Inferior parietal cortex (tissue), 1 donor: Measurements from ENCODE around the gene RCCD1.

Experiments
- DNase-seq: peaks from one replicate; pipeline ENCODE4 v3.0.0-alpha.2; 2016; ENCODE audit errors: extremely low spot score

The RCCD1 gene

GRCh38 chr15:90942354-90943120 is 12.1 kb upstream of the RCCD1 start:
- DNase-seq: no peak

GRCh38 chr15:90945091-90945490 is 9.6 kb upstream of the RCCD1 start:
- DNase-seq: no peak

GRCh38 chr15:90946538-90946937 is 8.1 kb upstream of the RCCD1 start:
- DNase-seq: no peak

- no peak for DNase-seq
These were observed 7.6 kb upstream of the RCCD1 start for GRCh38 chr15:90946941-90947576.

- DNase-seq: no peak
These were observed 6.9 kb upstream of the RCCD1 start for GRCh38 chr15:90947577-90948357.

GRCh38 chr15:90948506-90948905 is 6.2 kb upstream of the RCCD1 start:
- no peak for DNase-seq

GRCh38 chr15:90949979-90950675 is 4.6 kb upstream of the RCCD1 start:
- DNase-seq: no peak

GRCh38 chr15:90950676-90951075 is 4.0 kb upstream of the RCCD1 start:
- DNase-seq: no peak

- DNase-seq: no peak
These were observed 1.6 kb upstream of the RCCD1 start for GRCh38 chr15:90952901-90953677.

GRCh38 chr15:90953947-90954711 is 555 bp upstream of the RCCD1 start:
- DNase-seq: no peak

GRCh38 chr15:90955624-90956273 is 1.1 kb downstream of the RCCD1 start:
- DNase-seq: no peak

- peak; percentile 77 for DNase-seq
These were observed 1.8 kb downstream of the RCCD1 start for GRCh38 chr15:90956274-90957030.

GRCh38 chr15:90957031-90957790 is 2.5 kb downstream of the RCCD1 start:
- DNase-seq: no peak

- DNase-seq: no peak
These were observed 3.1 kb downstream of the RCCD1 start for GRCh38 chr15:90957791-90958190.

- DNase-seq: no peak
These were observed 4.4 kb downstream of the RCCD1 start for GRCh38 chr15:90959028-90959595.

GRCh38 chr15:90959894-90960293 is 5.2 kb downstream of the RCCD1 start:
- DNase-seq: peak; percentile 47

GRCh38 chr15:90960298-90961091 is 5.8 kb downstream of the RCCD1 start:
- DNase-seq: no peak
